IMR-90 (cell line): ENCODE measurements around the gene SMIM7. TPM values are rescaled to one million over a fixed set of nuclear protein-coding genes. Genes with fewer than 3 reads are reported as not detected.

ENCODE experiments used
- ATAC-seq: fragments of 200-7000 bp; cut with Tn5 transposase; 2 replicates; pipeline ENCODE4 v1.9.1; 2020; ENCODE audit warnings: low read depth, mild to moderate bottlenecking, moderate library complexity
- BruUV-seq: library from RNA; stranded (reverse); fragments of 400-500 nt; replicated peaks from 2 replicates; lab custom pipeline; 2021; lab: Mats Ljungman, UMichigan
- CTCF ChIA-PET: fragments of 300-600 bp; formaldehyde crosslinking; extraction: SDS; loops from one replicate; lab custom pipeline; 2021; ENCODE audit warnings: antibody characterized with exemption; lab: Yijun Ruan, JAX
- POLR2A ChIA-PET: fragments of 300-600 bp; sonication (Branson Sonifier 250); formaldehyde crosslinking; loops from one replicate; lab custom pipeline; 2022; ENCODE audit warnings: antibody characterized with exemption; ENCODE audit not compliant: unreplicated experiment; lab: Charles Lee
- DNase-seq: peaks from one replicate; pipeline ENCODE4 v3.0.0; 2013
- H2AFZ ChIP-seq: replicated peaks from 2 replicates; pipeline ENCODE3; 2013; ENCODE audit warnings: low read length, mild to moderate bottlenecking; ENCODE audit not compliant: poor library complexity
- H2AK5ac ChIP-seq: 2 replicates; pipeline ENCODE4 v1.6.1; 2013; ENCODE audit warnings: low read depth, low read length, inconsistent platforms
- H2AK9ac ChIP-seq: replicated peaks from 2 replicates; pipeline ENCODE3; 2013; ENCODE audit warnings: mild to moderate bottlenecking, low read depth, low read length, moderate library complexity; ENCODE audit not compliant: poor library complexity
- H2BK120ac ChIP-seq: 2 replicates; pipeline ENCODE4 v1.6.1; 2013; ENCODE audit warnings: low read depth, low read length, inconsistent platforms
- H2BK15ac ChIP-seq: 3 replicates; pipeline ENCODE4 v1.6.1; 2013; ENCODE audit warnings: low read depth, low read length, inconsistent platforms
- H2BK20ac ChIP-seq: 2 replicates; pipeline ENCODE4 v1.6.1; 2013; ENCODE audit warnings: low read depth, mild to moderate bottlenecking, inconsistent platforms, low read length, moderate library complexity
- H2BK5ac ChIP-seq: 2 replicates; pipeline ENCODE4 v1.6.1; 2013; ENCODE audit warnings: mild to moderate bottlenecking, low read depth, low read length, inconsistent platforms; ENCODE audit not compliant: poor library complexity, severe bottlenecking
- H3K14ac ChIP-seq: replicated peaks from 2 replicates; pipeline ENCODE4 v1.6.1; 2013; ENCODE audit warnings: low read depth, low read length, inconsistent platforms
- H3K18ac ChIP-seq: 2 replicates; pipeline ENCODE4 v1.6.1; 2013; ENCODE audit warnings: low read depth, low read length, control low read depth
- H3K23ac ChIP-seq: 2 replicates; pipeline ENCODE4 v1.6.1; 2013; ENCODE audit warnings: low read depth, low read length, inconsistent platforms
- H3K27ac ChIP-seq: 2 replicates; pipeline ENCODE4 v1.5.1; 2013; ENCODE audit warnings: mild to moderate bottlenecking, control low read depth, low read length; ENCODE audit not compliant: insufficient read depth
- H3K27me3 ChIP-seq: 2 replicates; pipeline ENCODE4 v1.6.1; 2013; ENCODE audit warnings: low read length; ENCODE audit not compliant: control insufficient read depth, insufficient read depth
- H3K36me3 ChIP-seq: 2 replicates; pipeline ENCODE4 v1.6.1; 2013; ENCODE audit warnings: low read length, mixed read lengths; ENCODE audit not compliant: control insufficient read depth, insufficient read depth
- H3K4ac ChIP-seq: 2 replicates; pipeline ENCODE4 v1.6.1; 2013; ENCODE audit warnings: low read depth, low read length, inconsistent platforms
- H3K4me1 ChIP-seq: 2 replicates; pipeline ENCODE4 v1.6.1; 2013; ENCODE audit warnings: low read length, mixed read lengths; ENCODE audit not compliant: control insufficient read depth, insufficient read depth
- H3K4me2 ChIP-seq: 2 replicates; pipeline ENCODE4 v1.6.1; 2013; ENCODE audit warnings: low read depth, mild to moderate bottlenecking, control low read depth, low read length, moderate library complexity
- H3K4me3 ChIP-seq: 2 replicates; pipeline ENCODE4 v1.5.1; 2013; ENCODE audit warnings: low read depth, mild to moderate bottlenecking, control low read depth, low read length, moderate library complexity; ENCODE audit not compliant: insufficient read depth
- H3K56ac ChIP-seq: 2 replicates; pipeline ENCODE4 v1.6.1; 2013; ENCODE audit warnings: low read length, inconsistent platforms; ENCODE audit not compliant: insufficient read depth; ENCODE audit errors: extremely low read depth
- H3K79me1 ChIP-seq, 2 experiments: 2 replicates each; pipeline ENCODE4 v1.6.1; 2013; ENCODE audit warnings: low read length in 2 of 2, inconsistent platforms in 1 of 2, low read depth in 1 of 2
- H3K9ac ChIP-seq: 2 replicates; pipeline ENCODE4 v1.6.1; 2013; ENCODE audit warnings: low read depth, low read length, control low read depth
- H3K9me1 ChIP-seq: 2 replicates; pipeline ENCODE4 v1.6.1; 2013; ENCODE audit warnings: low read length, inconsistent platforms; ENCODE audit not compliant: insufficient read depth
- H3K9me3 ChIP-seq: 2 replicates; pipeline ENCODE4 v1.6.1; 2013; ENCODE audit warnings: low read length; ENCODE audit not compliant: control insufficient read depth, insufficient read depth
- H4K20me1 ChIP-seq: 2 replicates; pipeline ENCODE4 v1.6.1; 2013; ENCODE audit warnings: low read length, inconsistent platforms; ENCODE audit not compliant: insufficient read depth
- H4K5ac ChIP-seq: 2 replicates; pipeline ENCODE4 v1.6.1; 2013; ENCODE audit warnings: mild to moderate bottlenecking, low read depth, low read length, control low read depth
- H4K8ac ChIP-seq, 2 experiments: 2 replicates each; pipeline ENCODE4 v1.6.1; 2013; ENCODE audit warnings: low read depth in 2 of 2, low read length in 2 of 2, control low read depth in 1 of 2, inconsistent platforms in 1 of 2
- H4K91ac ChIP-seq: 2 replicates; pipeline ENCODE4 v1.6.1; 2013; ENCODE audit warnings: low read depth, low read length, inconsistent platforms; ENCODE audit not compliant: insufficient read depth
- BHLHE40 ChIP-seq: fragments of 150-350 bp; IDR thresholded peaks from 2 replicates; pipeline ENCODE4 v1.6.1; 2016; ENCODE audit warnings: mild to moderate bottlenecking, low read depth, low read length
- CEBPB ChIP-seq: IDR thresholded peaks from 2 replicates; pipeline ENCODE4 v1.6.1; 2012; ENCODE audit warnings: low read depth, low read length, improper control_type of control experiment
- CHD1 ChIP-seq: IDR thresholded peaks from 2 replicates; pipeline ENCODE4 v1.6.1; 2012; ENCODE audit warnings: low read depth, low read length, improper control_type of control experiment
- ELK1 ChIP-seq: fragments of 150-350 bp; IDR thresholded peaks from 2 replicates; pipeline ENCODE4 v1.6.1; 2016; ENCODE audit warnings: low read depth, mild to moderate bottlenecking, low read length, moderate library complexity, borderline replicate concordance
- FOS ChIP-seq: fragments of 150-350 bp; IDR thresholded peaks from 2 replicates; pipeline ENCODE4 v1.6.1; 2016; ENCODE audit warnings: low read depth, low read length
- MAFK ChIP-seq: IDR thresholded peaks from 2 replicates; pipeline ENCODE4 v1.6.1; 2012; ENCODE audit warnings: low read depth, low read length, improper control_type of control experiment
- MAZ ChIP-seq: IDR thresholded peaks from 2 replicates; pipeline ENCODE4 v1.6.1; 2012; ENCODE audit warnings: low read depth, mild to moderate bottlenecking, low read length, improper control_type of control experiment, moderate library complexity, borderline replicate concordance
- MXI1 ChIP-seq: IDR thresholded peaks from 2 replicates; pipeline ENCODE4 v1.6.1; 2012; ENCODE audit warnings: low read depth, mild to moderate bottlenecking, low read length, moderate library complexity, borderline replicate concordance
- NFE2L2 ChIP-seq: fragments of 150-350 bp; IDR thresholded peaks from 2 replicates; pipeline ENCODE4 v1.6.1; 2016; ENCODE audit warnings: low read depth, mild to moderate bottlenecking, low read length
- POLR2A ChIP-seq: IDR thresholded peaks from 2 replicates; pipeline ENCODE4 v1.6.1; 2012; ENCODE audit warnings: mild to moderate bottlenecking, low read depth, low read length
- RAD21 ChIP-seq: IDR thresholded peaks from 2 replicates; pipeline ENCODE4 v1.6.1; 2012; ENCODE audit warnings: low read length, improper control_type of control experiment
- RCOR1 ChIP-seq: IDR thresholded peaks from 2 replicates; pipeline ENCODE4 v1.6.1; 2012; ENCODE audit warnings: mild to moderate bottlenecking, low read length, improper control_type of control experiment; ENCODE audit not compliant: insufficient replicate concordance
- RFX5 ChIP-seq: IDR thresholded peaks from 2 replicates; pipeline ENCODE4 v1.8.0; 2012; ENCODE audit warnings: low read depth, mild to moderate bottlenecking, low read length, moderate library complexity
- SMC3 ChIP-seq: fragments of 150-350 bp; IDR thresholded peaks from 2 replicates; pipeline ENCODE4 v1.6.1; 2016; ENCODE audit warnings: low read depth, mild to moderate bottlenecking, antibody characterized with exemption, low read length, moderate library complexity
- WGBS, 2 experiments: methylation state at CpG; one replicate each; pipeline versions ENCODE4 v1.1.5 to v1.1.7; 2013; ENCODE audit warnings: missing lambda C conversion rate in 2 of 2; ENCODE audit not compliant: insufficient read length in 1 of 2; ENCODE audit errors: extremely low coverage in 2 of 2; 5-methylcytosine and 5-hydroxymethylcytosine counted together
- dilution Hi-C: fragments of 300-500 bp; cut with HindIII; formaldehyde crosslinking; loops from one replicate; pipeline ENCODE4 v1.14.3; 2018; ENCODE audit warnings: low sequenced_read_pairs; ENCODE audit not compliant: unreplicated experiment
- in situ Hi-C: fragments of 300-500 bp; cut with MboI; formaldehyde crosslinking; loops from 3 replicates; pipeline ENCODE4 v1.14.3; 2019; ENCODE audit warnings: low sequenced_read_pairs, inconsistent platforms, mixed read lengths
- intact Hi-C: fragments of 100-400 bp; cut with micrococcal nuclease; formaldehyde crosslinking; loops from 2 replicates; pipeline ENCODE4 v1.10.0; 2022
- polyA plus RNA-seq, 3 experiments: library from polyadenylated mRNA; depleted of rRNA; stranded (reverse); fragments of >200 nt; gene quantifications; 2 replicates each; pipeline ENCODE4 v1.2.3, GENCODE V29; 2012; ENCODE audit warnings: low replicate concordance in 1 of 3
- total RNA-seq: library from RNA; depleted of rRNA; stranded (reverse); fragments of >200 nt; gene quantifications from 2 replicates; pipeline ENCODE4 v1.2.3, GENCODE V29; 2012
- TF ChIP-seq, protein P1 (sequence below): conservative IDR thresholded peaks from 2 replicates; pipeline ENCODE4 v1.5.1; 2012; ENCODE audit warnings: mild to moderate bottlenecking, low read depth, low read length, improper control_type of control experiment

SMIM7 gene
- total and polyA plus RNA-seq, 2 of the 4 experiments (the other 2 are of a cell fraction): 55.7 to 64.8 TPM

DNA sequence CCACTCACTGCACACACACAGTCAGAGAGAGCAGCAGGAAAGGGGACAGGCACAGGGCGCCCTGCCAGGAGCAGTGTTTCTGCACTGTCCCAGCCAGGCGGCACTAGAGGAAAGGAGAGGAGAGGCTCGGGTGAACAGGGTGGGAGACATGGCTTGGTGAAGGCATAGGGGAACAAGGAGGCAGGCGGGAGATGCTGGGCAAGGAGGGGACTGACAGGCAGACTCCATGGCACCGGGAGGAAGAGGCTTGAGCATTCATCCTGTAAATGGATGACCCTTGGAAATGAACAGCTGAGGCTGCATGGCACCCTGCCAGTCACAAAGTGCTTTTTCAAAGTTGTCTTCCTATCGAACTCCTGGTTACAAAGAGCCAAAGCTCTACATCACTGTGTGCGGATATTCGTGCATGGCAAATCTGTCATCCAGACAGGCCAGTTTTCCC, 54.4 kb downstream of the SMIM7 start:
- 47% methylated on average over 3 of the region's 8 CpGs; no CpG with 5 or more reads in 1 of the 2 experiments for WGBS, 2 experiments
- ATAC-seq (no peak), DNase-seq (no peak)
- Histone ChIP-seq H3K27ac (no peak overlapping the region), H3K23ac (no peak overlapping the region), H3K4me2 (no peak overlapping the region), H3K4me1 (peaks cover 13% of the 10 kb centered on the region), H2AK5ac (no peak overlapping the region), H2AK9ac (peak overlapping the region; percentile 23), H4K91ac (no peak overlapping the region), H3K9me1 (peaks cover 52% of the 10 kb centered on the region), H4K20me1 (peaks cover 92% of the 10 kb centered on the region), H2BK20ac (no peak overlapping the region), H2BK120ac (no peak overlapping the region), H3K79me1 (peaks cover 36 to 94% of the 10 kb centered on the region in 2 experiments), H3K4ac (no peak overlapping the region), H3K18ac (no peak overlapping the region), H3K36me3 (no peaks in the 10 kb centered on the region), H3K9me3 (no peaks in the 10 kb centered on the region), H3K27me3 (no peaks in the 10 kb centered on the region), H2BK15ac (no peak overlapping the region), H3K56ac (no peak overlapping the region), H3K4me3 (no peak overlapping the region), H2BK5ac (no peak overlapping the region), H2AFZ (no peak overlapping the region), H4K8ac (no peak overlapping the region), H4K5ac (no peak overlapping the region), H3K9ac (no peak overlapping the region), H3K14ac (no peak overlapping the region)
- no peak for TF ChIP-seq MAFK
- no peak for TF ChIP-seq RCOR1
- no peak for TF ChIP-seq RAD21
- no peak for TF ChIP-seq POLR2A
- no peak for TF ChIP-seq RFX5
- no peak for TF ChIP-seq NFE2L2
- TF ChIP-seq CHD1: no peak
- no peak for TF ChIP-seq BHLHE40
- TF ChIP-seq MXI1: no peak
- TF ChIP-seq CEBPB: no peak
- no peak for TF ChIP-seq MAZ
- TF ChIP-seq, protein P1, sequence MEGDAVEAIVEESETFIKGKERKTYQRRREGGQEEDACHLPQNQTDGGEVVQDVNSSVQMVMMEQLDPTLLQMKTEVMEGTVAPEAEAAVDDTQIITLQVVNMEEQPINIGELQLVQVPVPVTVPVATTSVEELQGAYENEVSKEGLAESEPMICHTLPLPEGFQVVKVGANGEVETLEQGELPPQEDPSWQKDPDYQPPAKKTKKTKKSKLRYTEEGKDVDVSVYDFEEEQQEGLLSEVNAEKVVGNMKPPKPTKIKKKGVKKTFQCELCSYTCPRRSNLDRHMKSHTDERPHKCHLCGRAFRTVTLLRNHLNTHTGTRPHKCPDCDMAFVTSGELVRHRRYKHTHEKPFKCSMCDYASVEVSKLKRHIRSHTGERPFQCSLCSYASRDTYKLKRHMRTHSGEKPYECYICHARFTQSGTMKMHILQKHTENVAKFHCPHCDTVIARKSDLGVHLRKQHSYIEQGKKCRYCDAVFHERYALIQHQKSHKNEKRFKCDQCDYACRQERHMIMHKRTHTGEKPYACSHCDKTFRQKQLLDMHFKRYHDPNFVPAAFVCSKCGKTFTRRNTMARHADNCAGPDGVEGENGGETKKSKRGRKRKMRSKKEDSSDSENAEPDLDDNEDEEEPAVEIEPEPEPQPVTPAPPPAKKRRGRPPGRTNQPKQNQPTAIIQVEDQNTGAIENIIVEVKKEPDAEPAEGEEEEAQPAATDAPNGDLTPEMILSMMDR: no peak
- TF ChIP-seq ELK1: no peak
- no peak for TF ChIP-seq SMC3
- TF ChIP-seq FOS: no peak
- no TSS peak for BruUV-seq
- dilution Hi-C loops (no loop called here), in situ Hi-C loops (no loop called here), intact Hi-C loops (no loop called here)
- POLR2A ChIA-PET: no interaction called here
- CTCF ChIA-PET: no interaction called here
